Endothelial cell of umbilical vein (primary cell): Measurements from ENCODE around the gene C3orf33. TPM values are rescaled to one million over a fixed set of nuclear protein-coding genes. Genes with fewer than 3 reads are reported as not detected.

Experiments used
- BruUV-seq: library from RNA; stranded (reverse); fragments of 400-500 nt; replicated peaks from 2 replicates; lab custom pipeline; 2021; lab: Mats Ljungman, UMichigan
- CTCF ChIA-PET: fragments of 300-600, 350-600 bp; sonication (Branson Sonifier 250); formaldehyde crosslinking; loops from one replicate; lab custom pipeline; 2021; ENCODE audit warnings: antibody characterized with exemption, inconsistent platforms; lab: Charles Lee
- POLR2A ChIA-PET: fragments of 300-600, 350-600 bp; sonication (Branson Sonifier 250); formaldehyde crosslinking; loops from one replicate; lab custom pipeline; 2021; ENCODE audit warnings: antibody characterized with exemption, inconsistent platforms; lab: Charles Lee
- DNase-seq: peaks from one replicate; pipeline ENCODE4 v3.0.0-alpha.2; 2011; ENCODE audit warnings: low read depth, low spot score
- FAIRE-seq: peaks from 2 replicates; lab custom pipeline; 2011; peaks lifted over from hg19 to GRCh38; lab: Jason Lieb, UNC
- H2AFZ ChIP-seq: 2 replicates; pipeline ENCODE4 v1.6.0; 2012; ENCODE audit warnings: low read depth, low read length, control low read depth, inconsistent platforms
- H3K27ac ChIP-seq: 2 replicates; pipeline ENCODE4 v1.5.1; 2011; ENCODE audit warnings: low read depth, mild to moderate bottlenecking, control low read depth, low read length, moderate library complexity; ENCODE audit not compliant: insufficient read depth
- H3K27me3 ChIP-seq, 2 experiments: 2 replicates each; pipeline versions ENCODE4 v1.6.0 to v1.6.1; 2011; ENCODE audit warnings: low read length in 2 of 2, mixed read lengths in 1 of 2; ENCODE audit not compliant: control insufficient read depth in 2 of 2, insufficient read depth in 2 of 2
- H3K36me3 ChIP-seq, 2 experiments: 2 replicates in 1 of 2; 3 replicates in 1 of 2; pipeline ENCODE4 v1.5.1; 2011; ENCODE audit warnings: low read length in 2 of 2, mild to moderate bottlenecking in 1 of 2, moderate library complexity in 1 of 2; ENCODE audit not compliant: control insufficient read depth in 2 of 2, insufficient read depth in 2 of 2; ENCODE audit errors: extremely low read depth in 1 of 2
- H3K4me1 ChIP-seq: 3 replicates; pipeline ENCODE4 v1.5.1; 2011; ENCODE audit warnings: mild to moderate bottlenecking, low read length; ENCODE audit not compliant: control insufficient read depth, insufficient read depth; ENCODE audit errors: extremely low read depth
- H3K4me2 ChIP-seq: 2 replicates; pipeline ENCODE4 v1.6.1; 2011; ENCODE audit warnings: low read length, control low read depth, mixed read lengths; ENCODE audit not compliant: insufficient read depth
- H3K4me3 ChIP-seq, 3 experiments: fragments of 200-600 bp in 1 of 3; sonication (generic), shearing (Covaris generic) in 1 of 3; replicated peaks in 1 of 3; 2 replicates each; pipeline ENCODE4 v1.5.1; 2011 to 2016; ENCODE audit warnings: control low read depth in 3 of 3, low read length in 3 of 3, mild to moderate bottlenecking in 2 of 3, inconsistent platforms in 1 of 3, low read depth in 1 of 3, moderate library complexity in 1 of 3; ENCODE audit not compliant: insufficient read depth in 1 of 3
- H3K79me2 ChIP-seq: 2 replicates; pipeline ENCODE4 v1.6.0; 2012; ENCODE audit warnings: low read length, inconsistent platforms; ENCODE audit not compliant: control insufficient read depth, insufficient read depth
- H3K9ac ChIP-seq: replicated peaks from 2 replicates; pipeline ENCODE3; 2011; ENCODE audit warnings: low read length, control low read depth; ENCODE audit not compliant: insufficient read depth; ENCODE audit errors: extremely low read depth
- H3K9me1 ChIP-seq: replicated peaks from 3 replicates; pipeline ENCODE4 v1.6.0; 2011; ENCODE audit warnings: mild to moderate bottlenecking, low read length; ENCODE audit not compliant: control insufficient read depth, insufficient read depth; ENCODE audit errors: extremely low read depth
- H3K9me3 ChIP-seq: replicated peaks from 2 replicates; pipeline ENCODE4 v1.5.1; 2012; ENCODE audit warnings: low read length, inconsistent platforms; ENCODE audit not compliant: control insufficient read depth, insufficient read depth
- H4K20me1 ChIP-seq: replicated peaks from 2 replicates; pipeline ENCODE3; 2011; ENCODE audit warnings: mild to moderate bottlenecking, low read length; ENCODE audit not compliant: control insufficient read depth, insufficient read depth; ENCODE audit errors: extremely low read depth
- EZH2 ChIP-seq: IDR thresholded peaks from 2 replicates; pipeline ENCODE4 v1.6.1; 2012; ENCODE audit warnings: borderline replicate concordance, low read depth, mild to moderate bottlenecking, moderate library complexity, low read length, inconsistent platforms; ENCODE audit not compliant: severe bottlenecking
- FOS ChIP-seq: IDR thresholded peaks from 2 replicates; pipeline ENCODE4 v1.6.1; 2011; ENCODE audit warnings: mild to moderate bottlenecking, low read length, moderate library complexity, borderline replicate concordance; ENCODE audit not compliant: insufficient read depth
- GATA2 ChIP-seq: IDR thresholded peaks from 2 replicates; pipeline ENCODE4 v1.7.0; 2011; ENCODE audit warnings: low read depth, mild to moderate bottlenecking, moderate library complexity, mixed read lengths, low read length; ENCODE audit not compliant: insufficient read length, insufficient read depth
- JUN ChIP-seq: IDR thresholded peaks from 2 replicates; pipeline ENCODE4 v1.6.1; 2011; ENCODE audit warnings: borderline replicate concordance, low read depth; ENCODE audit not compliant: insufficient read length, insufficient read depth
- MYC ChIP-seq: IDR thresholded peaks from one replicate; pipeline ENCODE4 v1.6.1; 2011; ENCODE audit warnings: mild to moderate bottlenecking, low read depth, low read length
- POLR2A ChIP-seq: IDR thresholded peaks from 2 replicates; pipeline ENCODE4 v1.6.1; 2012; ENCODE audit warnings: low read depth, mild to moderate bottlenecking, control low read depth, low read length
- POLR2AphosphoS5 ChIP-seq: IDR thresholded peaks from 2 replicates; pipeline ENCODE4 v1.6.1; 2012; ENCODE audit warnings: low read depth, mild to moderate bottlenecking, control low read depth, low read length, moderate library complexity; ENCODE audit not compliant: insufficient read depth
- dilution Hi-C: fragments of 300-500 bp; cut with MboI; formaldehyde crosslinking; loops from one replicate; pipeline ENCODE4 v1.15.0; 2019; ENCODE audit warnings: low sequenced_read_pairs; ENCODE audit not compliant: extremely low pct_ligation_motif_present
- intact Hi-C: fragments of 100-400 bp; cut with micrococcal nuclease; formaldehyde crosslinking; loops from one replicate; pipeline ENCODE4 v1.10.0; 2022
- polyA plus RNA-seq, 4 experiments: library from polyadenylated mRNA; depleted of rRNA in 3 of 4; stranded (reverse) in 3 of 4; unstranded in 1 of 4; fragments of >200 nt; gene quantifications; 2 replicates each; pipeline versions ENCODE4 v1.2.1 to v1.2.3, GENCODE V29; 2011 to 2012; ENCODE audit warnings: missing spikeins in 1 of 4
- total RNA-seq: library from RNA; stranded (reverse); gene quantifications from 2 replicates; pipeline ENCODE4 v1.2.3, GENCODE V29; 2021
- TF ChIP-seq, protein P1 (sequence below), 2 donors: IDR thresholded peaks; 1 replicate in 1 of 2; 2 replicates in 1 of 2; pipeline ENCODE4 v1.5.1; 2011; ENCODE audit warnings: low read length in 2 of 2, mild to moderate bottlenecking in 2 of 2, moderate library complexity in 2 of 2, control low read depth in 1 of 2, inconsistent platforms in 1 of 2, low read depth in 1 of 2; ENCODE audit not compliant: insufficient read depth in 1 of 2; ENCODE audit errors: extremely low read depth in 1 of 2
- TF ChIP-seq, protein P2 (sequence below): IDR thresholded peaks from 2 replicates; pipeline ENCODE4 v1.6.1; 2011; ENCODE audit not compliant: insufficient read depth, insufficient read length

Gene C3orf33
- total and polyA plus RNA-seq, 2 donors (not counting 3 experiments of a cell fraction or from before 2014, with no cell fraction given): 1.7 to 2.3 TPM

DNA sequence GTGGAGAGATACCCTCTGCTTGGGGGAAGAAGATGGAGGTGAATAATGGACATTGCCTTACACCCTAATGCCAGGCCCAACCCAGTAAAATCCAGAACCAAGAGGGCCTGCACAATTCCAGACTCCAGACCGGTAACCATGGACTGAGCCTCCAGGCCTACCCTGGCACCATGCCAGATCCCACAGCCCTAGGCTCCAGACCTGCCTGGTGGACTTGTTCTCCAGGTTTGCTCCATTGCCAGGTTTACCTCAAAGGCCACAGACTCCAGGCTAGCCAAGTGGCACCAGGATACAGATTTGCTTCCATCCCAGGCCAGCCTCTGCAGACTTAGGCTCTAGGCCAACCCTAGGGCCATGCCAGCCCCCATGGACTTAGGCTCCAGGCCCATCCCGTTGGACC, 75.2 kb downstream of the C3orf33 start:
- BruUV-seq: no TSS peak

More for the DNA sequence above, 75.2 kb downstream of the C3orf33 start:
- H4K20me1 ChIP-seq: no peaks in the 10 kb centered on the region
- intact Hi-C loops (no loop called here), dilution Hi-C loops (no loop called here)
- no peaks in the 10 kb centered on the region for H3K9me1 ChIP-seq
- TF ChIP-seq POLR2A (no peak), JUN (no peak), FOS (no peak), MYC (no peak), GATA2 (no peak), POLR2AphosphoS5 (no peak), EZH2 (no peak)
- TF ChIP-seq, protein P1, sequence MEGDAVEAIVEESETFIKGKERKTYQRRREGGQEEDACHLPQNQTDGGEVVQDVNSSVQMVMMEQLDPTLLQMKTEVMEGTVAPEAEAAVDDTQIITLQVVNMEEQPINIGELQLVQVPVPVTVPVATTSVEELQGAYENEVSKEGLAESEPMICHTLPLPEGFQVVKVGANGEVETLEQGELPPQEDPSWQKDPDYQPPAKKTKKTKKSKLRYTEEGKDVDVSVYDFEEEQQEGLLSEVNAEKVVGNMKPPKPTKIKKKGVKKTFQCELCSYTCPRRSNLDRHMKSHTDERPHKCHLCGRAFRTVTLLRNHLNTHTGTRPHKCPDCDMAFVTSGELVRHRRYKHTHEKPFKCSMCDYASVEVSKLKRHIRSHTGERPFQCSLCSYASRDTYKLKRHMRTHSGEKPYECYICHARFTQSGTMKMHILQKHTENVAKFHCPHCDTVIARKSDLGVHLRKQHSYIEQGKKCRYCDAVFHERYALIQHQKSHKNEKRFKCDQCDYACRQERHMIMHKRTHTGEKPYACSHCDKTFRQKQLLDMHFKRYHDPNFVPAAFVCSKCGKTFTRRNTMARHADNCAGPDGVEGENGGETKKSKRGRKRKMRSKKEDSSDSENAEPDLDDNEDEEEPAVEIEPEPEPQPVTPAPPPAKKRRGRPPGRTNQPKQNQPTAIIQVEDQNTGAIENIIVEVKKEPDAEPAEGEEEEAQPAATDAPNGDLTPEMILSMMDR (IDR thresholded peaks at IDR 0.05; ENCODE audit: extremely low read depth in 1 of 2, insufficient read depth in 1 of 2, low read depth in 1 of 2, low read length in 2 of 2): no peak
- TF ChIP-seq, protein P2, sequence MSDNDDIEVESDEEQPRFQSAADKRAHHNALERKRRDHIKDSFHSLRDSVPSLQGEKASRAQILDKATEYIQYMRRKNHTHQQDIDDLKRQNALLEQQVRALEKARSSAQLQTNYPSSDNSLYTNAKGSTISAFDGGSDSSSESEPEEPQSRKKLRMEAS: no peak
- H3K4me1 ChIP-seq: no peaks in the 10 kb centered on the region
- POLR2A ChIA-PET: no interaction called here
- peaks cover 0 to 3% of the 10 kb centered on the region in 2 experiments for H3K27me3 ChIP-seq
- no peak overlapping the region for H3K4me3 ChIP-seq
- no peak overlapping the region for H3K9ac ChIP-seq
- H3K79me2 ChIP-seq: no peaks in the 10 kb centered on the region
- no peaks in the 10 kb centered on the region for H3K9me3 ChIP-seq
- no peak for FAIRE-seq
- DNase-seq: no peak
- no peak overlapping the region for H3K27ac ChIP-seq
- CTCF ChIA-PET: no interaction called here
- no peak overlapping the region for H3K4me2 ChIP-seq
- no peaks in the 10 kb centered on the region for H3K36me3 ChIP-seq
- no peak overlapping the region for H2AFZ ChIP-seq
